Stimulated activated CD8-positive, alpha-beta memory T cell treated with anti-CD3 and anti-CD28 coated beads, Interleukin-4, amount 100 ng/mL, for 1 hour (primary cell): Measurements from ENCODE around the gene ZNF692.
"Not testable (repeated sequence)": the region's sequence is repeated elsewhere in the genome, so short reads cannot be mapped to it uniquely, and the experiment has no call there.

Experiments used
- DNase-seq, 2 donors: peaks; one replicate each; pipeline ENCODE4 v3.0.0-alpha.2; 2020; ENCODE audit warnings: low read depth in 2 of 2, low spot score in 1 of 2

The ZNF692 gene, protein sequence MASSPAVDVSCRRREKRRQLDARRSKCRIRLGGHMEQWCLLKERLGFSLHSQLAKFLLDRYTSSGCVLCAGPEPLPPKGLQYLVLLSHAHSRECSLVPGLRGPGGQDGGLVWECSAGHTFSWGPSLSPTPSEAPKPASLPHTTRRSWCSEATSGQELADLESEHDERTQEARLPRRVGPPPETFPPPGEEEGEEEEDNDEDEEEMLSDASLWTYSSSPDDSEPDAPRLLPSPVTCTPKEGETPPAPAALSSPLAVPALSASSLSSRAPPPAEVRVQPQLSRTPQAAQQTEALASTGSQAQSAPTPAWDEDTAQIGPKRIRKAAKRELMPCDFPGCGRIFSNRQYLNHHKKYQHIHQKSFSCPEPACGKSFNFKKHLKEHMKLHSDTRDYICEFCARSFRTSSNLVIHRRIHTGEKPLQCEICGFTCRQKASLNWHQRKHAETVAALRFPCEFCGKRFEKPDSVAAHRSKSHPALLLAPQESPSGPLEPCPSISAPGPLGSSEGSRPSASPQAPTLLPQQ

DNA sequence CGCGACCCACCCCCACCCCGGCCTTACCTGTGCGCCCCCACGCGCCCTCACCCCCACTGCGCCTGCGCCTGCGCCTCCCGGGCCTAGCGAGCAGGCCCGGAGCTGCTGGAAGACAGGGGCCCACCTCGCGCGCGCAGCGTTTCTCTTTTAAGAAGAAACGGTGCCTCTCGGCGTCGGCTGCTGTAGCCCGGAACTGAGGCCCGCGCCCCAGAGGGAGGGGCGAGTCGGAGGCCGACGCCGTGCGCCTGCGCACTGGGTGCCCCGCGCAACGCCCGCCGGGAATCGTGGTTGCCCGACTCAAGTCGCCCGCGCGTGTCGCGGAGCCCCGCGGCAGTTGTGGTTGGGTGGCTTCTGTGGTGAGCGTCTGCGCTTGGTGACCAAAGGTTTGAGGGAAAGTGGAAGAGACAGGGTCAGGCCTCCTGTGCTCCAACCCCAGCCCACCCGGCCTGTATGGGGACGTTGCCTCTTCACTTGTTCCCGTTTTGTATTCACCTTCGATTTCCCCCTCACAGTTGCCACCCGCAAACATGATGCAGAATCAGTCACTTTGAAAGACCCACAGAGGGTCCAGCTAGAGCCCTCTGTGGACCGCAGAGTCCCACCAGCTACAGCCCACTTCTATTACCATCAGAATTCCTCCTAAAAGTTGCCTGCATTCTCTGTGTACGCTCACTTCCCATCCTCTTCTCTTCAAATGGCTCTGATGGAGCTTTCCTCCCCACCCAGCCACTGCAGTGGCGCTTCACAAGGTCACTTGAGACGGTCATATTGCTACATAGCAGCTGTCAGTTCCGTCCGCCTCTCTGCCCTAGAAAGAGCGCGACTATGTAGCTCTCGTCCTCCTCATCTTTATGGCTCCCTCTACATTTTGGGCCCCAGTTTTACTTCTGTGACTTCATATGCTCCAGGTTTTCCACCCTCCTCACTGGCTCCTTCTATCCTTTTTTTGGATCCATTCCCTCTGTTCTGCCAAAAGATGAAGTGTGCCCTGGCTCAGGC lies at the start of gene ZNF692:
Gene ZNF692, minus strand, starts transcription at position 195 of the 999 bp plus-strand sequence. CDS start 776 bp downstream, outside the sequence.
- DNase-seq: peak; percentile 92 to 95

DNA sequence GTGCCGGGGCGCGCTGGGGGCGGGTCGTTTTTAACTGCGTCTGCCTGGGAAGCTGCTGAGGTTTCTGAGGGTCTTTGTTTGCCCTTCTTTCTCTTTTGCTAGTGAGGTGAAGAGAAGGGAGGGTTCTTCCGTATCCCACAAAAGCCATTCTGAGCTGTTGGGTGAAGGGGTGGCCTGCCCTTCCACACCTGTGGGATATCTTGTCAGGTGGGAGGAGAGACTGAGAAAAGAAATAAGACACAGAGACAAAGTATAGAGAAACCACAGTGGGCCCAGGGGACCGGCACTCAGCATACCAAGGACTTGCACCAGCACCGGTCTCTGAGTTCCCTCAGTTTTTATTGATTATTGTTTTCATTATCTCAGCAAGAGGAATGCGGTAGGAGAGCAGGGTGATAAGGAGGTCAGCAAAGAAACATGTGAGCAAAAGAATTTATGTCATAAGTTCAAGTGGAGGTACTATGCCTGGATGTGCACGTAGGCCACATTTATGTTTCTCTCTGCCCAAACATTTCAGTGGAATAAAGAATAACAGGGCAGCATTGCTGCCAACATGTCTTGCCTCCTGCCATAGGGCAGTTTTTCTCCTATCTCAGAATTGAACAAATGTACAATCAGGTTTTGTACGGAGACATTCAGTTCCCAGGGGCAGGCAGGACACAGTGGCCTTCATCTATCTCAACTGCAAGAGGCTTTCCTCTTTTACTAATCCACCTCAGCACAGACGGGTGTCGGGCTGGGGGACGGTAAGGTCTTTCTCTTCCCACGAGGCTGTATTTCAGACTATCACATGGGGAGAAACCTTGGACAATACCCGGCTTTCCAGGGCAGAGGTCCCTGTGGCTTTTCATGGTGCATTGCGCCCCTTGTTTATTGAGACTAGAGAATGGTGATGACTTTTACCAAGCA lies 48.1 kb upstream of the ZNF692 start:
- no peak for DNase-seq

DNA sequence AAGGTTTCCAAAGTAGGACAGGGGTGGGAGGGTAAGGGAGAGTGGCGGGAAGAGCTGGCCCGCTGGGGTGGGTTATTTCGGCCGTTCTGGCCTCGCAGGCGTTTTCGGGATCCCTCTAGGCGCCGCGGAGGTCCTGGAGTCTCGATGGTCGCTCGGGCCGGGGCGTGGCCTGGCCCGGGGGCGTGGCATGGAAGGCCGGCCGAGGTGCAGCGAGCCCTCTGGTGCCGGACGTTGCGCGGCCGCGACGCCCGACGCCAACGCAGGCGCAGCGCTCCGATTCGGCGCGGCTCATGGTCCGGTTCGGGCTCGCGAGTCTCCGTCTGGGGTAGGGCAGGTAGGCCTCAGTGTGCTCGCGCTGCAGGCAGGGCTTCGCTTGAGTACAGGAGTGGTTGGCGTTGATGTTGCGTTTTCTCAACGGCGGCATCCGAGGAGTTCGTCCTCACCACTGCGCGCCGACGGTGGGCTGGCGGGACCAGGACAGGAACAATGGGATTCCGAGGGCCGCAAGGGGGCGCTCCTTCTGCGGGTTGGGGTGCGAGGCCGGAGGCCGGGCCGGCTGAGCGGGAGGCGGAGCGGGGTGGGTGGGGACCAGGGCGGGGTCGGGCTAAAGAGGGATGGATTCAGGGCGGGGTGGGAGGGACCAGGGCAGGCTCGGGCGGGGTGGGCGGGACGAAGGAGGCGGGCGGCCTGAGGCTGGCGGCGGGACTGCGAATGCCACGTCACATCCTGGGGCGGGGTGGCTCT lies 47.3 kb upstream of the ZNF692 start, which contains the start of gene PGBD2:
Gene PGBD2, plus strand, starts transcription at position 227 of the 744 bp plus-strand sequence. CDS start 7,628 bp downstream, outside the sequence.
- peak; percentile 92 to 96 for DNase-seq

DNA sequence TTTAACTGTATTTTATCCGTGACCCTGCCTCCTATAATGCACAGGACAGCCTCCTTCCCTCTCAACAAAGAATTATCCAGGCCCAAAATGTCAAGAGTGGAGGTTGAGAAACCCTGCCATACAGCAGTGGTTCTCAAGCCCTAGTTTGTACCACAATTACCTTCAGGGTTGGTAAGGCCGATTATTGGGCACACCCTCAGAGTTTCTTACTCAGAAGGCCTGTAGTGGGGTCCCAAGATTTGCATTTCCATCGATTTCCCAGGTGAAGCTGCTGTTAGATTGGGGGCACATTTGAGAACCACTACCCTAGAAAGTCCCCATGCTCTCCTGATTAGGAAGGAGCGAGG lies 46.8 kb upstream of the ZNF692 start:
- no peak for DNase-seq

DNA sequence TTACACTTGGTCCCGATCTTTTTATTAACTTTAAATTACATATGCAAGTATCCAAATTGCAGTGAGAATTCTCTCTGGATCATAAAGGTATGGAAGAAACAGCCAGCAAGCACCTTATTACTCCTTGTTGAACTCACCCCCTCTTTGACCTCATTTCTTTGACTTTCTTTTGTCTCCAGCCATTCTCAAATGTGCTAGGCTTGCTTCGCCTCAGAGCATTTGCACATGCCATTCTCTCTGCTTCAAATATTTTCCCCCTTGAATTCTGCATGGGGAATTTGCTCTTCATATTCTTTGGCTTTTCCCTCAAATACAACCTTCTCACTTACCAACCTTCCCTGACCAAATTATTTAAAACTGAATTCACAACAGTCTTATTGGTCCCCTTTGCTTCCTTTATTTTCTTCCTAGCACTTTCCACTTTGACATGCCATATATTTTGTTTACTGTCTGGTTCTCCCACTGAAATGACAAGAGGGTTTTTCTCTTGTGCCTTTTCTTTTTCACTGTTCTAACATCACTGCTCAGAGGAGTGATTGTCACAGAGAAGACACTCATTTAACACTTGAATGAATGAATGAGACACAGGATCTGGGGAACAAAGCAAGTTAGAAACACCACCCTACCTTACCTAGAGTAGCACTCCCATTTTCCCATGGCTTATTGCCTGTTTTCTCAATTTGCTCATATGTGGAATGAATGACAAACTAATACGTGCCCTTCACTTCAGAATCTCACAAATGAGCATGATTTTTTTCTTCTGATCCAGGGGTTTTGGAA lies 45.7 kb upstream of the ZNF692 start:
- no peak for DNase-seq

DNA sequence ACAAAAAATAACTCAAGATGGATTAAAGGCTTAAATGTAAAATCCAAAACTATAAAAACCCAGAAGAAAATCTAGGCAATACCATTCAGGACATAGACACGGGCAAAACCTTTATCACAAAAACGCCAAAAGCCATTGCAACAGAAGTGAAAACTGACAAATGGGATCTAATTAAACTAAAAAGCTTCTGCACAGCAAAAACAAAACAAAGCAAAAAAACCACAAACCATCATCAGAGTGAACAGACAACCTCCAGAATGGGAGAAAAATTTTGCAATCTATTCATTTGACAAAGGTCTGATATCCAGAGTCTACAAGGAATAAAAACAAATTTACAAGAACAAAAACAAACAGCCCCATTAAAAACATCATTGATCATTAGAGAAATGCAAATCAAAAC lies 42.7 kb upstream of the ZNF692 start:
- no peak for DNase-seq

DNA sequence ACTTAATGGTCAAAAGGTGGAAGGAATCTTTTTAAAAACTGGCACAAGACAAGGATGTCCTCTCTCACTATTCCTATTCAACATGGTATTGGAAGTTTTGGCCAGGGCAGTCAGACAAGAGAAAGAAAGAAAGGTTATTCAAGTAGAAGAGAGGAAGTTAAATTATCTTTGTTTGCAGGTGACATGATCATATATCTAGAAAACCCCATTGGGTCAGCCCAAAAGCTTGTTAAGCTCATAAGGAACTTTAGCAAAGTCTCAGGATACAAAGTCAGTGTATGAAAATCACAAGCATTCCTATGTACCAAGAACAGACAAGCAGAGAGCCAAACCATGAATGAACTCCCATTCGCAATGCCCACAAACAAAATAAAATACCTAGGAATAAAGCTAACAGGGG lies 41.8 kb upstream of the ZNF692 start:
- no peak for DNase-seq

DNA sequence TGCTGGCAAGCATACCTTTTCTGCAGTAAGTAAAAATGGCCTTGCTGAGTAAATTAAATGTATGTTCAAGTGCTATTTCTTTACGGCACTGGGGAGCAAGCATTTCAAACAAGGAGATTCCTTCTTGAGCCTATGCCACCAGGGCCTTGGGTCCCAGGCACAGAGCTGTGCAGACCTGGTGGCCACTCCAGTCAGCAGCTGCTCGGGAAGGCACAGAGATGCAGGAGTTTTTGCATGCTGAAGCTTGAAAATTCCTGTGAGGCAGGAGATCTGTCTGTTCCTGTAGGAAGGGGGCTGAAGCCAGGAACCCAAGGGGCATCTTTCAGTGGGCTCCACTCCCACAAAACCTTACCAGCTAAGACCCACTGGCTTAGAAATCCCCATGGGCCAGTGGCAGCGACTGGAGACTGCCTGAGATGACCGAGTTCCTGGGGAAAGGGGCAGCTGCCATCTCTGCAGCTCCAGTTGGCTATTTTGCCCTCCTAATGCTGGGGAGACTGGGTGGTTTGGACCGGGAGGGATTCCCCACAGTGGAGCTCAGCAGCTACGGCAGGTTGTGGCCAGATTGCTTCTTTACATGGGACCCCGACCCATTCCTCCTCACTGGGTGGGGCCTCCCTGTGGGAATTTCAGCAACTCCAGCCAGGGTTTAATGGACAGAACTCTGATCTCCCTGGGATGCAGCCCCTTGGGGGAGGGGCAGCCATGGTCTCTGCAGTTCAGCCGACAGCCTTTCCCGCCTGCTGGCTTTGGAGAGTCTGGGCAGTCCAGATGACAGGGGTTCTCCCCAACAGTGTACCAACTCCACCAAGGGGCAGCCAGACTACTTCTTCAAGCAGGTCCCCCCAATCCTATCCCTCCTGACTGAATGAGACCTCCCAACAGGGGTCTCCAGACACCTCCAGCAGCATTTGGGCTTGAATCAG lies 38.8 kb upstream of the ZNF692 start:
- no peak for DNase-seq

DNA sequence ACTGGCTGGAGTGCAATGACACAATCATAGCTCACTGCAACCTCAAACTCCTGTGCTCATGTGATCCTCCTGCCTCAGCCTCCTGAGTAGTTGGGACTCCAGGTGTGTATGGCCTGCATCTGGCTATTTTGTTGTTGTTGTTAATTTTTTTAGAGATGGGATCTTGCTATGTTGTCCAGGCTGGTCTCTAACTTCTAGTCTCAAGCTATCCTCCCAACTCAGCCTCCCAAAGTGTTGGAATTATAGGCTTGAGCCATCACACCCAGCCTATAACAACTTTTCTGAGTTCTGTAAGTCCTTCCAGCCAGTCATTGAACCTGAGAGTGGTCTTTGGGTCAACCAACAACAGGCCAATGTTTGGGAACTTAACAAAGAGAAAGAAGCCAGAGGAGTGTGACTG lies 36.0 kb upstream of the ZNF692 start:
- no peak for DNase-seq

DNA sequence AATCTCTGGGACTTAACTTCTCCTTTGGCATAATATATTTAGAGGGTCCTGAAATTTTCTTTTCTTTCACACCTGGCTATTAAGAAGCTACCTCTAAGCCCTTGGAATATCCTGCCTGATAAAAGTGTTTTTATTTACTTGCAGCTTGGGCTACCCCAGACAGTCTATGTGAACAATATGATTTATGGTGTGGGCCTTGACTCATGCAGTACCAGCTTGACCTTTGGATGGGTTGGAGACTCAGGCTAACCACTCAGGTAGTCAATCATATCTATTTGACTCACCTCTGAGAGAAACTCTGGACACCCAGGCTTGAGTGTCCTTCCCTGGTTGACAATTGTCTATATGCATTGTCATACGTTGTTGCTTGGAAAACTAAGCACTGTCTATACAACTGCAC lies 33.7 kb upstream of the ZNF692 start:
- no peak for DNase-seq

DNA sequence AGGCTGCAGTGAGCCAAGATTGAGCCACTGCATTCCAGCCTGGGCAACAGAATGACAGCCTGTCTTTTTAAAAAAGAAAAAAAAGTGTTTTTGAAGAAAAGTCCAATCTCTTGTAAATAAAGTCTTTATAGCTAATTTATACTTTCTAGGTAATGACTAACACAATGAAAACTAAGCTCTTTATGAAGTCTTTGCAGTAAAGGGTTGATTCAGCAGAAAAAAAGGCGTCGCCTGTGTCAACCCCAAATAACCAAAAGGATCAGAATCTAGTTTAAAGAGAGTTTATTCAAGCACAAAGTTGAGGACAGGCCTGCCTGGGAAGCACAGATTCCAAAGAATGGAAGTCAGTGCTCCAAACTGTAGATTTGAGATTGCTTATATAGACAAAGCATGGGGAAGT lies 32.9 kb upstream of the ZNF692 start:
- DNase-seq: no peak

DNA sequence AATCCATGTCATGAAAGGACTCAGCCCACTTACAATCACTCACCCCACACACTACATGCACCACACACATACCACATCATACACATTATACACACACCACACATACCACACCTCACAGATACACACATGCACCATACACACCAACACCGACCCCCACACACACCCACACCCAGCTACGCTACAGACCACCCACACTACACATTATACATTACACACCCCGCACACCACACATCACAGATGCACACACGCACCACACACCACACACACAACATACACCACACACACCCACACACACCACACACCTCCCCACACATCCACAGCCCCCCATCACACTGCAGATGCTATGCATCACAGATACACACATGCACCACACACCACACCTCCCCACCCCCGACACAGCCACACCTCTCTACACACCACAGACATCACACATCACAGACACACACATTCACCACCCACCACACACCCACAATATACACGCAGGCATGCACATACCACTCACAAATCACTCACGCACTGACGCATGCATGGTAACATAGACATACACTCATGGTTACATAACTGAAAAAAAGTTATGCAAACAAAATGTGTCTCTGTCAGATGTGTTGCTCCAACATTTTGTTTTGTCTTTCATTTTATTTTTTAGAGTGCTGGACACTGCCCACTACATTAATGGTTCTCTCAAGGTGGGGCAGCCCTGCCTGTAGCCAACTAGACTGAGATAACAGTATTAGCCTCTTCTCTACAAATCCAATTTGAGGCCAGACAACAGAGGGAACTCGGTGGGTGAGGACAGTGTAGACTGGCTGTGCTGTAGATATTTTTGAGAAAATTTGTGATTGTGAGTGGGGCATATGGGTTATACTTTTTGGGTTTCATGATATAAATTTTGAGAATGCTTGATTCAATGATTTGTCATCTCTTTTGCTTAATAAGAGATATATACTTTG lies 31.9 kb upstream of the ZNF692 start:
- no peak for DNase-seq

DNA sequence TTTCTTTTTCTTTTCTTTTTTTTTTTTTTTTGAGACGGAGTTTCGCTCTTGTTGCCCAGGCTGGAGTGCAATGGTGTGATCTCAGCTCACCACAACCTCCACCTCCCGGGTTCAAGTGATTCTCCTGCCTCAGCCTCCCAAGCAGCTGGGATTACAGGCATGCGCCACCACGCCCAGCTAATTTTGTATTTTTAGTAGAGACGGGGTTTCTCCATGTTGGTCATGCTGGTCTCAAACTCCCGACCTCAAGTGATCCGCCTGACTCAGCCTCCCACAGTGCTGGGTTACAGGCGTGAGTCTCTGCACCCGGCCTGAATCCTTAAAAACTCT lies 31.0 kb upstream of the ZNF692 start:
- not testable (repeated sequence) for DNase-seq

DNA sequence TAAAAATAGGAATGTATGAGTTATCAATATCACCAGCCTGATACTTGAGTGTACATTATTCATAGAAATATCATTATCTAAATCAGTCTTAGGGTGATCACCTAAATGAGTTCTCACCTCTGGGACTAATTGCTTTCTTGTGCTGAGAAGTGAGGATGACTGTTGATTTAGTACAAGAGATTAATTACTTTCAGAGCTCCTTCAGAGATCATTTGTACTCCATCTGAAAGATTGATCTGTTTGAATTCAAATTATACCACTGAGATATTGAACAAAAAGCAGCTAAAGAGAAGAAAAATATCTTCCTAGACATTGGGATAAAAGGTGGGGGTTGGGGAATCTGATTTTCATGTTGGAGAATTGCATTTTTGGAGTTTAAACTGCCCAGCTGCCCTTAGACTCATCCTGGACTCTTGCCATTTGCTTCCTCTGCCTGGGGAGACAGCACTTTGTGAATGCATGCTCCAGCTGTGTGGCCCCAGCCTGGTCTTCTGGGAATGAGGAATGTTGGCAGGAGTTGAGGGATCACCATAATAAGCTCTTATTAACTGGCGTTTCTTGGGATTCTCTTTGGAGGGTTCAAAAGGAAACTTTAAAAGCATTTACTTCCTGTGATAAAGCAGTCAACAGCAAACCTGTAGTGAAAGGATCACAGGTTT lies 27.5 kb upstream of the ZNF692 start:
- DNase-seq: no peak

DNA sequence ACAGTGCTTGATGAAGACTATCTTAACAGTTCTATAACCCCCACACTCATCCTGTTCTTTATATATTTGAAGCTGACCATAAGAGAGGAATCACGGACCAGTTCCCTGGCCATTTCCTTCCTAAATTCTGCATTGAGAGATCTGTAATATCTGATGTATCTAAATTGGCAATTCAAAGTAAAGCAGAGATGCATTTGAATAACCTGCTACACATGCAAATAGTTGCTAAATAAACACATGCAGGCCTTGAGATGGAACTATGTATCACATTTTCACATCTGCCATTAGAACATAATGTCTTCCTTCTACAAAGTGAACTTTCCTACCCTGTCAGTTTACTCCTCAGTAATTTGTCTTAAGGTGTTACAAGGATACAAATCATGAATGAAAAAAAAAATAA lies 26.8 kb upstream of the ZNF692 start:
- DNase-seq: no peak

DNA sequence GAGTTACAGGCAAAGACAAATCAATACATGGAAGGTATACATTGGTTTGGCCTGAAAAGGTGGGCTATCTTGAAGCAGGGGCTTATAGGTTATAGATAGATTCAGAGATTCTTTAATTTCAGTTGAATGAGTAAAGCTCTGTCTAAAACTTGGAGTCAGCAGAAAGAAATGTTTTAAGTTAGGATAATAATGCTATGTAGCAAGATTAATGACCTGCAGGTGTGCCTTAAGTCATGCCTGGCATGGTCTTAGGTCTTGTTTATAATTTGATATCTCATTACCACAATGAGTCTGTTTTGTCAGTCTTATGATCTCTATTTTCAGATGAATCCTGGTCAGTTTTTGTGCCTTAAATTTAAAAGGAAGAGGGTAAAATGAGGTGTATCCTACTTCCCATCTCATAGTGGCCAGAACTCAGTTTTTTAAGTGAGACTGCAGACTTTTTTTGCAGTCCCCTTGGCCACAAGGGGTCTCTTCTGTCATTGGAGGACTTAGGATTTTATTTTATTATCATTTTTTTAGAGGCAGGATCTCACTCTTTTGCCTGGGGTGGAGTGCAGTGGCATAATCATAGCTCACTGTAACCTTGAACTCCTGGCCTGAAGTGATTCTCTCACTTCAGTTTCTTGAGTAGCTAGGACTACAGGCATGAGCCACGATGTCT lies 25.9 kb upstream of the ZNF692 start:
- DNase-seq: no peak
